Esophagus muscularis mucosa (tissue), 3 donors: ENCODE data around the gene TMEM9.

Source experiments
- CTCF ChIP-seq, 3 experiments: fragments of 200-600 bp in 2 of 3; fragments of 450-650 bp in 1 of 3; sonication (generic) in 2 of 3; IDR thresholded peaks; one replicate each; pipeline ENCODE4 v1.5.1; 2017 to 2019; ENCODE audit warnings: antibody characterized with exemption in 3 of 3, mild to moderate bottlenecking in 2 of 3, moderate library complexity in 1 of 3
- POLR2A ChIP-seq: fragments of 450-650 bp; IDR thresholded peaks from one replicate; pipeline ENCODE4 v1.6.1; 2017; ENCODE audit warnings: antibody characterized with exemption, moderate library complexity, mild to moderate bottlenecking, low read depth
- POLR2AphosphoS5 ChIP-seq, 2 donors: sonication (generic); formaldehyde crosslinking; IDR thresholded peaks; one replicate each; pipeline ENCODE4 v1.6.1; 2017; ENCODE audit warnings: antibody characterized with exemption in 2 of 2

- no peak for TF ChIP-seq CTCF (IDR thresholded peaks at IDR 0.05)
- no peak for TF ChIP-seq POLR2A
- TF ChIP-seq POLR2AphosphoS5 (IDR thresholded peaks at IDR 0.05): no peak
Observed at GRCh38 chr1:201173736-201174135, 19.5 kb upstream of the TMEM9 start.
